HepG2 (cell line): ENCODE data around the gene PLEKHA8. TPM values are rescaled to one million over a fixed set of nuclear protein-coding genes. Genes with fewer than 3 reads are reported as not detected.

Experiments
- BATF2 ChIP-seq: sonication (generic); formaldehyde crosslinking; IDR thresholded peaks from 2 replicates; pipeline ENCODE4 v1.8.0; 2022; ENCODE audit warnings: mild to moderate bottlenecking, missing genetic modification reagents, moderate library complexity
- CCDC6 ChIP-seq: sonication (generic); formaldehyde crosslinking; IDR thresholded peaks from 2 replicates; pipeline ENCODE4 v1.8.1; 2022; ENCODE audit warnings: mild to moderate bottlenecking, missing genetic modification reagents, moderate library complexity
- DPF2 ChIP-seq: sonication (generic); formaldehyde crosslinking; IDR thresholded peaks from 2 replicates; pipeline ENCODE4 v1.4.0; 2020; ENCODE audit warnings: mild to moderate bottlenecking, low read depth, missing genetic modification reagents, borderline replicate concordance
- ERF ChIP-seq: IDR thresholded peaks from 2 replicates; pipeline ENCODE4 v1.6.1; 2018; ENCODE audit warnings: missing biosample characterization, missing genetic modification reagents
- GATA4 ChIP-seq: sonication (generic); IDR thresholded peaks from 2 replicates; pipeline ENCODE4 v1.6.1; 2016; ENCODE audit warnings: antibody characterized with exemption, low read depth, borderline replicate concordance
- GATAD1 ChIP-seq: IDR thresholded peaks from 2 replicates; pipeline ENCODE4 v1.6.1; 2016; ENCODE audit warnings: missing genetic modification reagents, missing compliant biosample characterization
- GTF2F1 ChIP-seq: fragments of 150-350 bp; IDR thresholded peaks from 2 replicates; pipeline ENCODE4 v1.6.1; 2014; ENCODE audit warnings: low read length
- HNRNPK ChIP-seq: fragments of 200-400 bp; formaldehyde crosslinking; IDR thresholded peaks from 2 replicates; pipeline ENCODE4 v1.6.1; 2018; ENCODE audit warnings: low read length, low read depth, moderate library complexity, mild to moderate bottlenecking; ENCODE audit not compliant: poor library complexity, severe bottlenecking
- KLF9 ChIP-seq: IDR thresholded peaks from 2 replicates; pipeline ENCODE4 v1.6.1; 2016; ENCODE audit warnings: low read depth
- KMT2A ChIP-seq: sonication (generic); formaldehyde crosslinking; IDR thresholded peaks from 2 replicates; pipeline ENCODE4 v1.4.0; 2020; ENCODE audit warnings: missing genetic modification reagents
- MATR3 ChIP-seq: sonication (generic); formaldehyde crosslinking; IDR thresholded peaks from 2 replicates; pipeline ENCODE4 v1.4.0; 2020; ENCODE audit warnings: missing genetic modification reagents
- PHB2 ChIP-seq: fragments of 450-650 bp; IDR thresholded peaks from 2 replicates; pipeline ENCODE4 v1.6.1; 2018; ENCODE audit not compliant: partially characterized antibody
- PTBP1 ChIP-seq: fragments of 200-400 bp; formaldehyde crosslinking; IDR thresholded peaks from 2 replicates; pipeline ENCODE4 v1.6.1; 2018; ENCODE audit warnings: low read length, low read depth; ENCODE audit not compliant: poor library complexity, severe bottlenecking
- RFX3 ChIP-seq: IDR thresholded peaks from 2 replicates; pipeline ENCODE4 v1.6.1; 2016; ENCODE audit warnings: missing biosample characterization, missing genetic modification reagents
- TSC22D2 ChIP-seq: sonication (generic); formaldehyde crosslinking; IDR thresholded peaks from 2 replicates; pipeline ENCODE4 v1.5.1; 2020; ENCODE audit warnings: missing genetic modification reagents, mild to moderate bottlenecking, borderline replicate concordance
- ZKSCAN1 ChIP-seq: fragments of 150-350 bp; IDR thresholded peaks from 2 replicates; pipeline ENCODE4 v1.6.1; 2014; ENCODE audit warnings: low read length
- ZNF180 ChIP-seq: sonication (generic); formaldehyde crosslinking; IDR thresholded peaks from 2 replicates; pipeline ENCODE4 v1.4.0; 2020; ENCODE audit warnings: low read depth, missing genetic modification reagents, borderline replicate concordance
- ZNF230 ChIP-seq: sonication (generic); formaldehyde crosslinking; IDR thresholded peaks from 2 replicates; pipeline ENCODE4 v1.4.0; 2020; ENCODE audit warnings: mild to moderate bottlenecking, missing genetic modification reagents
- ZNF350 ChIP-seq: sonication (generic); formaldehyde crosslinking; IDR thresholded peaks from 2 replicates; pipeline ENCODE4 v1.4.0; 2020; ENCODE audit warnings: mild to moderate bottlenecking, low read depth, missing genetic modification reagents, borderline replicate concordance
- ZNF556 ChIP-seq: sonication (generic); formaldehyde crosslinking; IDR thresholded peaks from 2 replicates; pipeline ENCODE4 v1.4.0; 2020; ENCODE audit warnings: mild to moderate bottlenecking, missing genetic modification reagents, borderline replicate concordance
- ZNF614 ChIP-seq: IDR thresholded peaks from 2 replicates; pipeline ENCODE4 v1.6.1; 2018; ENCODE audit warnings: missing biosample characterization, missing genetic modification reagents, inconsistent platforms, borderline replicate concordance
- ZNF800 ChIP-seq: sonication (generic); formaldehyde crosslinking; IDR thresholded peaks from 2 replicates; pipeline ENCODE4 v1.4.0; 2020; ENCODE audit warnings: missing genetic modification reagents
- ZNF879 ChIP-seq: sonication (generic); formaldehyde crosslinking; IDR thresholded peaks from 2 replicates; pipeline ENCODE4 v1.8.1; 2023; ENCODE audit warnings: missing genetic modification reagents
- polyA plus RNA-seq, 8 experiments: library from polyadenylated mRNA; depleted of rRNA in 3 of 8; stranded (reverse) in 7 of 8; unstranded in 1 of 8; fragments of >200 nt; fragmentation: Illumina TruSeq in 4 of 8; extraction: Trizol in 4 of 8; gene quantifications; 2 replicates each; pipeline versions ENCODE4 v1.2.1 to v1.2.3, GENCODE V29; 2011 to 2016; ENCODE audit warnings: low read depth in 4 of 8, missing spikeins in 1 of 8, mixed read lengths in 1 of 8; ENCODE audit not compliant: insufficient read depth in 1 of 8
- total RNA-seq, 5 experiments: library from RNA; depleted of rRNA; stranded (reverse); fragments of >200 nt; fragmentation: Illumina TruSeq; extraction: Trizol; gene quantifications; 2 replicates each; pipeline ENCODE4 v1.2.3, GENCODE V29; 2016; ENCODE audit warnings: low read depth in 1 of 5
- TF ChIP-seq, protein P1 (sequence below): sonication (generic); formaldehyde crosslinking; IDR thresholded peaks from 2 replicates; pipeline ENCODE4 v1.4.0; 2020; ENCODE audit warnings: low read depth, mild to moderate bottlenecking, missing genetic modification reagents
- TF ChIP-seq, protein P2 (sequence below): sonication (generic); formaldehyde crosslinking; conservative IDR thresholded peaks from 2 replicates; pipeline ENCODE4 v1.4.0; 2020; ENCODE audit warnings: missing genetic modification reagents
- TF ChIP-seq, protein P3 (sequence below), 2 experiments: fragments of 450-650 bp in 1 of 2; sonication (generic) in 1 of 2; formaldehyde crosslinking; IDR thresholded peaks; 2 replicates each; pipeline versions ENCODE4 v1.5.0 to v1.8.0; 2020 to 2022; ENCODE audit warnings: mild to moderate bottlenecking in 1 of 2, missing genetic modification reagents in 1 of 2

PLEKHA8 gene
- total and polyA plus RNA-seq, 2 of the 13 experiments (the other 11 are each of a cell fraction or from before 2014, with no cell fraction given) = 12.5 to 26.4 TPM

DNA sequence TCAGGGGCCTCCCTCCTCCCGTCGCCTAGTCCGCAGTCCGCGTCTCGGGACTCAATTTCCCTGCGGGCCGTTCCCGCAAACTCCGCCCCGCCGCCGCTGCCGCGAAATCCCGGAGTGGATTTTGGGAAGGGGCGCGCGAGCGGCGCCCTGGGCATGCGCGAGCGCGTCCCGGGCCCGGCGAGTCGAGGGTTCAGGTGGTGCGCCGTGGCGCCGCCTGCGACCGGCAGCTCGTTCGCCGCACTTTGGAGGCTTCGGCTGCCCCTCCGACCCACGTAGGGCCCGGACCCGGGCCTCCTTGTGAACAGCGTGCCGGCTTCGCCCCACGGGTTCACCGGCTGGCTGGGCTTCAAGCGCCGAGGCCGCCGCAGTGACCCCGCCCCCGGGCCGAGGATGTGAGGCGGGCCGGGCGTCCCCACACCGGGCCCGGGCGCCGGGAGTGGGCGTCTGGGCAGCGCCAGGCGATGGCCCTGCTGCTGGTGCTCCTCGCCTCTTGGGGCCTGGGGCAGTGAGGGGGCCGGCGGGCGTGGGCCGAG lies at the start of gene PLEKHA8 (continued):
- TF ChIP-seq ZNF879 (CRISPR knock-in tag) (no peak), ZNF800 (CRISPR knock-in tag) (0 out of 2 replicates have a peak, but pooled peaks have one; percentile 39), ZNF556 (peak; percentile 56), PTBP1 (peak; percentile 13), KMT2A (CRISPR knock-in tag) (peak; percentile 70; the same call in 1 of the 2 replicates), CCDC6 (no peak), TSC22D2 (no peak), GATAD1 (peak; percentile 69), HNRNPK (peak; percentile 68), ZNF614 (CRISPR knock-in tag) (peak; percentile 61; the same call in 1 of the 2 replicates), KLF9 (CRISPR knock-in tag) (peak; percentile 40; the same call in 1 of the 2 replicates), MATR3 (CRISPR knock-in tag) (no peak), PHB2 (no peak), ERF (CRISPR knock-in tag) (no peak; the same call in none of the 2 replicates), ZNF180 (CRISPR knock-in tag) (no peak), GTF2F1 (no peak), ZNF350 (CRISPR knock-in tag) (no peak), GATA4 (no peak), RFX3 (CRISPR knock-in tag) (no peak), BATF2 (CRISPR knock-in tag) (no peak), ZKSCAN1 (no peak), DPF2 (CRISPR knock-in tag) (no peak), ZNF230 (peak; percentile 94; the same call in 1 of the 2 replicates)
- TF ChIP-seq, protein P1, sequence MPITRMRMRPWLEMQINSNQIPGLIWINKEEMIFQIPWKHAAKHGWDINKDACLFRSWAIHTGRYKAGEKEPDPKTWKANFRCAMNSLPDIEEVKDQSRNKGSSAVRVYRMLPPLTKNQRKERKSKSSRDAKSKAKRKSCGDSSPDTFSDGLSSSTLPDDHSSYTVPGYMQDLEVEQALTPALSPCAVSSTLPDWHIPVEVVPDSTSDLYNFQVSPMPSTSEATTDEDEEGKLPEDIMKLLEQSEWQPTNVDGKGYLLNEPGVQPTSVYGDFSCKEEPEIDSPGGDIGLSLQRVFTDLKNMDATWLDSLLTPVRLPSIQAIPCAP (CRISPR knock-in tag) = peak; percentile 74; the same call in 1 of the 2 replicates
- TF ChIP-seq, protein P2, sequence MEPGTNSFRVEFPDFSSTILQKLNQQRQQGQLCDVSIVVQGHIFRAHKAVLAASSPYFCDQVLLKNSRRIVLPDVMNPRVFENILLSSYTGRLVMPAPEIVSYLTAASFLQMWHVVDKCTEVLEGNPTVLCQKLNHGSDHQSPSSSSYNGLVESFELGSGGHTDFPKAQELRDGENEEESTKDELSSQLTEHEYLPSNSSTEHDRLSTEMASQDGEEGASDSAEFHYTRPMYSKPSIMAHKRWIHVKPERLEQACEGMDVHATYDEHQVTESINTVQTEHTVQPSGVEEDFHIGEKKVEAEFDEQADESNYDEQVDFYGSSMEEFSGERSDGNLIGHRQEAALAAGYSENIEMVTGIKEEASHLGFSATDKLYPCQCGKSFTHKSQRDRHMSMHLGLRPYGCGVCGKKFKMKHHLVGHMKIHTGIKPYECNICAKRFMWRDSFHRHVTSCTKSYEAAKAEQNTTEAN (CRISPR knock-in tag) = no peak
- TF ChIP-seq, protein P3, sequence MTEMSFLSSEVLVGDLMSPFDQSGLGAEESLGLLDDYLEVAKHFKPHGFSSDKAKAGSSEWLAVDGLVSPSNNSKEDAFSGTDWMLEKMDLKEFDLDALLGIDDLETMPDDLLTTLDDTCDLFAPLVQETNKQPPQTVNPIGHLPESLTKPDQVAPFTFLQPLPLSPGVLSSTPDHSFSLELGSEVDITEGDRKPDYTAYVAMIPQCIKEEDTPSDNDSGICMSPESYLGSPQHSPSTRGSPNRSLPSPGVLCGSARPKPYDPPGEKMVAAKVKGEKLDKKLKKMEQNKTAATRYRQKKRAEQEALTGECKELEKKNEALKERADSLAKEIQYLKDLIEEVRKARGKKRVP (CRISPR knock-in tag; IDR thresholded peaks at IDR 0.05) = no peak
